HUES64 (cell line): ENCODE results near the gene DEUP1.

Source experiments
- H3K27ac ChIP-seq: 2 replicates; pipeline ENCODE4 v1.7.0; 2013; ENCODE audit warnings: low read depth, low read length, inconsistent platforms
- H3K27me3 ChIP-seq: 2 replicates; pipeline ENCODE4 v1.6.1; 2013; ENCODE audit warnings: mild to moderate bottlenecking, low read length; ENCODE audit not compliant: insufficient read depth
- H3K36me3 ChIP-seq: 2 replicates; pipeline ENCODE4 v1.6.1; 2013; ENCODE audit warnings: mild to moderate bottlenecking, low read length; ENCODE audit not compliant: insufficient read depth
- H3K4me1 ChIP-seq: 2 replicates; pipeline ENCODE4 v1.6.1; 2013; ENCODE audit warnings: mild to moderate bottlenecking, low read length, moderate library complexity; ENCODE audit not compliant: insufficient read depth
- H3K4me3 ChIP-seq: 2 replicates; pipeline ENCODE4 v1.5.1; 2013; ENCODE audit warnings: mild to moderate bottlenecking, low read length, moderate library complexity
- H3K9ac ChIP-seq: 2 replicates; pipeline ENCODE4 v1.6.1; 2013; ENCODE audit warnings: mild to moderate bottlenecking, low read depth, low read length
- H3K9me3 ChIP-seq: 2 replicates; pipeline ENCODE4 v1.6.1; 2013; ENCODE audit warnings: low read depth, low read length; ENCODE audit not compliant: insufficient read depth
- WGBS: fragments of 150-250, 120-280 bp; methylation state at CpG from one replicate; pipeline ENCODE4 v1.1.7; 2013; ENCODE audit warnings: missing lambda C conversion rate; 5-methylcytosine and 5-hydroxymethylcytosine counted together

Gene DEUP1

GRCh38 chr11:93359396-93359795 is 28.9 kb downstream of the DEUP1 start:
- no peak overlapping the region for H3K9ac ChIP-seq
- no peaks in the 10 kb centered on the region for H3K27me3 ChIP-seq
- peaks cover 16% of the 10 kb centered on the region for H3K9me3 ChIP-seq
- no peaks in the 10 kb centered on the region for H3K36me3 ChIP-seq
- no CpG with 5 or more reads among the region's 1 CpG for WGBS
- H3K27ac ChIP-seq: no peak overlapping the region
- H3K4me1 ChIP-seq: no peaks in the 10 kb centered on the region; the same call in 1 of the 2 replicates
- no peak overlapping the region for H3K4me3 ChIP-seq

GRCh38 chr11:93361435-93361834 is 30.9 kb downstream of the DEUP1 start:
- Histone ChIP-seq H3K9ac (no peak overlapping the region), H3K4me3 (no peak overlapping the region), H3K27me3 (no peaks in the 10 kb centered on the region), H3K27ac (no peak overlapping the region), H3K36me3 (no peaks in the 10 kb centered on the region), H3K9me3 (peaks cover 16% of the 10 kb centered on the region), H3K4me1 (no peaks in the 10 kb centered on the region; the same call in 1 of the 2 replicates)

GRCh38 chr11:93368022-93368421 is 37.5 kb downstream of the DEUP1 start:
- WGBS: 93% methylated on average over 2 of the region's 2 CpGs
- Histone ChIP-seq H3K4me1 (no peaks in the 10 kb centered on the region), H3K4me3 (no peak overlapping the region), H3K27ac (no peak overlapping the region), H3K27me3 (no peaks in the 10 kb centered on the region), H3K36me3 (no peaks in the 10 kb centered on the region), H3K9ac (no peak overlapping the region), H3K9me3 (no peaks in the 10 kb centered on the region; the same call in 1 of the 2 replicates)

- 81% methylated on average over 2 of the region's 2 CpGs for WGBS
- no peaks in the 10 kb centered on the region; the same call in 1 of the 2 replicates for H3K9me3 ChIP-seq
- H3K27ac ChIP-seq: no peak overlapping the region
- no peaks in the 10 kb centered on the region for H3K4me1 ChIP-seq
- H3K27me3 ChIP-seq: no peaks in the 10 kb centered on the region
- no peaks in the 10 kb centered on the region for H3K36me3 ChIP-seq
- H3K4me3 ChIP-seq: no peak overlapping the region
- no peak overlapping the region for H3K9ac ChIP-seq
These were observed 39.7 kb downstream of the DEUP1 start for GRCh38 chr11:93370260-93370659.

- Histone ChIP-seq H3K4me1 (peaks cover 17% of the 10 kb centered on the region), H3K36me3 (no peaks in the 10 kb centered on the region)
These were observed 59.2 kb downstream of the DEUP1 start for GRCh38 chr11:93389737-93390136.

GRCh38 chr11:93392867-93393266 is 62.3 kb downstream of the DEUP1 start:
- WGBS: 71% methylated on average over 2 of the region's 3 CpGs
- Histone ChIP-seq H3K4me3 (no peak overlapping the region), H3K27ac (no peak overlapping the region), H3K27me3 (no peaks in the 10 kb centered on the region), H3K36me3 (no peaks in the 10 kb centered on the region), H3K4me1 (peaks cover 32% of the 10 kb centered on the region), H3K9me3 (no peaks in the 10 kb centered on the region), H3K9ac (no peak overlapping the region)

More at GRCh38 chr11:93389737-93390136, 59.2 kb downstream of the DEUP1 start:
- Histone ChIP-seq H3K9me3 (no peaks in the 10 kb centered on the region), H3K27ac (no peak overlapping the region), H3K9ac (no peak overlapping the region), H3K4me3 (no peak overlapping the region), H3K27me3 (no peaks in the 10 kb centered on the region)

GRCh38 chr11:93393386-93393785 is 62.8 kb downstream of the DEUP1 start:
- H3K9ac ChIP-seq: no peak overlapping the region
- WGBS: 47% methylated on average over 4 of the region's 4 CpGs

GRCh38 chr11:93394488-93394887 is 63.9 kb downstream of the DEUP1 start:
- Histone ChIP-seq H3K4me1 (peaks cover 32% of the 10 kb centered on the region), H3K4me3 (no peak overlapping the region), H3K9ac (no peak overlapping the region), H3K9me3 (no peaks in the 10 kb centered on the region), H3K27ac (no peak overlapping the region), H3K36me3 (no peaks in the 10 kb centered on the region), H3K27me3 (no peaks in the 10 kb centered on the region)

More at GRCh38 chr11:93393386-93393785, 62.8 kb downstream of the DEUP1 start:
- no peaks in the 10 kb centered on the region for H3K9me3 ChIP-seq
- H3K4me3 ChIP-seq: no peak overlapping the region
- H3K27ac ChIP-seq: no peak overlapping the region; the same call in 1 of the 2 replicates
- no peaks in the 10 kb centered on the region for H3K27me3 ChIP-seq
- H3K4me1 ChIP-seq: peaks cover 32% of the 10 kb centered on the region
- H3K36me3 ChIP-seq: no peaks in the 10 kb centered on the region

GRCh38 chr11:93396316-93396715 is 65.8 kb downstream of the DEUP1 start:
- Histone ChIP-seq H3K9ac (no peak overlapping the region), H3K27ac (no peak overlapping the region), H3K36me3 (no peaks in the 10 kb centered on the region), H3K4me1 (peaks cover 32% of the 10 kb centered on the region), H3K4me3 (no peak overlapping the region), H3K9me3 (no peaks in the 10 kb centered on the region), H3K27me3 (no peaks in the 10 kb centered on the region)
- 75% methylated on average over 3 of the region's 3 CpGs for WGBS

- Histone ChIP-seq H3K36me3 (no peaks in the 10 kb centered on the region), H3K4me3 (no peak overlapping the region), H3K4me1 (no peaks in the 10 kb centered on the region), H3K27me3 (no peaks in the 10 kb centered on the region), H3K9ac (no peak overlapping the region), H3K27ac (no peak overlapping the region), H3K9me3 (no peaks in the 10 kb centered on the region)
- 91% methylated on average over 1 of the region's 3 CpGs for WGBS
These were observed 73.4 kb downstream of the DEUP1 start for GRCh38 chr11:93403930-93404329.

GRCh38 chr11:93407777-93408401 is 77.3 kb downstream of the DEUP1 start:
- WGBS: 100% methylated on average over 1 of the region's 2 CpGs
- Histone ChIP-seq H3K4me3 (no peak overlapping the region), H3K36me3 (no peaks in the 10 kb centered on the region), H3K27ac (no peak overlapping the region), H3K27me3 (no peaks in the 10 kb centered on the region), H3K9me3 (no peaks in the 10 kb centered on the region), H3K9ac (no peak overlapping the region), H3K4me1 (peaks cover 15% of the 10 kb centered on the region)

- Histone ChIP-seq H3K9ac (no peak overlapping the region), H3K4me3 (no peak overlapping the region), H3K4me1 (peaks cover 15% of the 10 kb centered on the region), H3K27me3 (no peaks in the 10 kb centered on the region), H3K27ac (no peak overlapping the region), H3K36me3 (no peaks in the 10 kb centered on the region), H3K9me3 (no peaks in the 10 kb centered on the region)
- 72% methylated on average over 3 of the region's 3 CpGs for WGBS
These were observed 79.9 kb downstream of the DEUP1 start for GRCh38 chr11:93410441-93410840.
